ENCODE measurements around the gene SERPINA3. TPM values are rescaled to one million over a fixed set of nuclear protein-coding genes. Genes with fewer than 3 reads are reported as not detected.

The SERPINA3 gene
- total RNA-seq, 1 experiment from 2014 or later: not detected

GRCh38 chr14:94624537-94625352 is 12.6 kb downstream of the SERPINA3 start:
- peaks cover 28% of the 10 kb centered on the region for H3K27me3 ChIP-seq (ENCODE audit: low read length)
- H3K9me2 ChIP-seq (replicated peaks; ENCODE audit: low read length): no peaks in the 10 kb centered on the region
- H3K4me1 ChIP-seq (ENCODE audit: insufficient read depth, low read length): no peaks in the 10 kb centered on the region
- TF ChIP-seq CTCF (conservative IDR thresholded peaks at IDR 0.05; ENCODE audit: low read depth, low read length) (no peak), EZH2phosphoT487 (IDR thresholded peaks at IDR 0.05; ENCODE audit: borderline replicate concordance, low read length) (no peak), EZH2 (IDR thresholded peaks at IDR 0.05; ENCODE audit: low read length, unreplicated experiment) (no peak)
- no peaks in the 10 kb centered on the region for H3K9me3 ChIP-seq (ENCODE audit: low read length)
- intact Hi-C loops (cut with micrococcal nuclease): no loop called here
- no peak overlapping the region for H2AFZ ChIP-seq (ENCODE audit: low read length)
- no peaks in the 10 kb centered on the region for H3F3A ChIP-seq (ENCODE audit: low read length, unreplicated experiment)
- no peaks in the 10 kb centered on the region for H3K36me3 ChIP-seq (ENCODE audit: low read depth, low read length)
- H3K79me2 ChIP-seq (ENCODE audit: low read length): no peaks in the 10 kb centered on the region
- ATAC-seq (no peak), DNase-seq (no peak)
- H3K9ac ChIP-seq (ENCODE audit: low read length): no peak overlapping the region
- CTCF ChIA-PET: no interaction called here
- no peak overlapping the region for H3K27ac ChIP-seq (ENCODE audit: low read length)
- H3K4me3 ChIP-seq (ENCODE audit: low read length): no peak overlapping the region
- BruUV-seq (replicated peaks): no TSS peak
- H4K20me1 ChIP-seq (ENCODE audit: low read length): no peaks in the 10 kb centered on the region
- POLR2A ChIA-PET (ENCODE audit: unreplicated experiment): no interaction called here
- no peak overlapping the region for H3K4me2 ChIP-seq (ENCODE audit: low read length)

- Histone ChIP-seq H3K9me3 (ENCODE audit: low read length) (no peaks in the 10 kb centered on the region), H3K9me2 (replicated peaks; ENCODE audit: low read length) (no peaks in the 10 kb centered on the region), H3K27me3 (ENCODE audit: low read length) (peaks cover 28% of the 10 kb centered on the region), H3K4me1 (ENCODE audit: insufficient read depth, low read length) (no peaks in the 10 kb centered on the region), H3K9ac (ENCODE audit: low read length) (no peak overlapping the region), H3K36me3 (ENCODE audit: low read depth, low read length) (no peaks in the 10 kb centered on the region), H3K4me2 (ENCODE audit: low read length) (no peak overlapping the region), H3K27ac (ENCODE audit: low read length) (no peak overlapping the region), H3K4me3 (ENCODE audit: low read length) (no peak overlapping the region), H4K20me1 (ENCODE audit: low read length) (no peaks in the 10 kb centered on the region), H2AFZ (ENCODE audit: low read length) (no peak overlapping the region), H3K79me2 (ENCODE audit: low read length) (no peaks in the 10 kb centered on the region), H3F3A (ENCODE audit: low read length, unreplicated experiment) (no peaks in the 10 kb centered on the region)
- BruUV-seq (replicated peaks): no TSS peak
- DNase-seq (no peak), ATAC-seq (no peak)
- intact Hi-C loops (cut with micrococcal nuclease): no loop called here
- no peak for TF ChIP-seq CTCF (conservative IDR thresholded peaks at IDR 0.05; ENCODE audit: low read depth, low read length)
- TF ChIP-seq EZH2phosphoT487 (IDR thresholded peaks at IDR 0.05; ENCODE audit: borderline replicate concordance, low read length): no peak
- no peak for TF ChIP-seq EZH2 (IDR thresholded peaks at IDR 0.05; ENCODE audit: low read length, unreplicated experiment)
- ChIA-PET POLR2A (ENCODE audit: unreplicated experiment) (no interaction called here), CTCF (no interaction called here)
These were observed 13.1 kb downstream of the SERPINA3 start for GRCh38 chr14:94625353-94625635.

GRCh38 chr14:94628578-94628977 is 16.4 kb downstream of the SERPINA3 start:
- H4K20me1 ChIP-seq (ENCODE audit: low read length): no peaks in the 10 kb centered on the region
- DNase-seq (no peak), ATAC-seq (no peak)
- no peak for TF ChIP-seq EZH2 (IDR thresholded peaks at IDR 0.05; ENCODE audit: low read length, unreplicated experiment)
- TF ChIP-seq EZH2phosphoT487 (IDR thresholded peaks at IDR 0.05; ENCODE audit: borderline replicate concordance, low read length): no peak
- no peak for TF ChIP-seq CTCF (conservative IDR thresholded peaks at IDR 0.05; ENCODE audit: low read depth, low read length)
- peaks cover 20% of the 10 kb centered on the region for H3K27me3 ChIP-seq (ENCODE audit: low read length)
- no peak overlapping the region for H3K9ac ChIP-seq (ENCODE audit: low read length)
- no peak overlapping the region for H3K4me3 ChIP-seq (ENCODE audit: low read length)
- intact Hi-C loops (cut with micrococcal nuclease): no loop called here
- H3K4me1 ChIP-seq (ENCODE audit: insufficient read depth, low read length): no peaks in the 10 kb centered on the region
- BruUV-seq (replicated peaks): no TSS peak
- H2AFZ ChIP-seq (ENCODE audit: low read length): no peak overlapping the region
- H3K4me2 ChIP-seq (ENCODE audit: low read length): no peak overlapping the region
- CTCF ChIA-PET: no interaction called here
- no peaks in the 10 kb centered on the region for H3K36me3 ChIP-seq (ENCODE audit: low read depth, low read length)
- POLR2A ChIA-PET (ENCODE audit: unreplicated experiment): no interaction called here
- no peaks in the 10 kb centered on the region for H3K9me3 ChIP-seq (ENCODE audit: low read length)
- no peaks in the 10 kb centered on the region for H3K9me2 ChIP-seq (replicated peaks; ENCODE audit: low read length)
- H3K79me2 ChIP-seq (ENCODE audit: low read length): no peaks in the 10 kb centered on the region
- H3F3A ChIP-seq (ENCODE audit: low read length, unreplicated experiment): no peaks in the 10 kb centered on the region
- no peak overlapping the region for H3K27ac ChIP-seq (ENCODE audit: low read length)
